PFSK-1 (cell line): Measurements from ENCODE around the gene MEI1.

Experiments used
- FOXP2 ChIP-seq: optimal IDR thresholded peaks from 2 replicates; pipeline ENCODE3; 2011; ENCODE audit warnings: borderline replicate concordance, control low read depth, inconsistent platforms; ENCODE audit not compliant: insufficient read depth; ENCODE audit errors: extremely low read length, extremely low read depth
- POLR2AphosphoS5 ChIP-seq: IDR thresholded peaks from 2 replicates; pipeline ENCODE4 v1.6.1; 2012; ENCODE audit warnings: low read depth, mild to moderate bottlenecking, control low read depth, low read length, moderate library complexity
- REST ChIP-seq, 2 experiments: IDR thresholded peaks; 2 replicates each; pipeline versions ENCODE4 v1.6.1 to v1.8.0; 2011 to 2012; ENCODE audit warnings: low read depth in 2 of 2, low read length in 2 of 2, control low read depth in 1 of 2, inconsistent platforms in 1 of 2, mild to moderate bottlenecking in 1 of 2, moderate library complexity in 1 of 2; ENCODE audit not compliant: insufficient read depth in 1 of 2
- SIN3A ChIP-seq: IDR thresholded peaks from 2 replicates; pipeline ENCODE4 v1.6.1; 2012; ENCODE audit warnings: mild to moderate bottlenecking, low read length, moderate library complexity, borderline replicate concordance; ENCODE audit not compliant: insufficient read depth
- TAF1 ChIP-seq: IDR thresholded peaks from 2 replicates; pipeline ENCODE4 v1.6.1; 2012; ENCODE audit warnings: low read length, control low read depth, borderline replicate concordance; ENCODE audit not compliant: insufficient read depth

MEI1 gene

DNA sequence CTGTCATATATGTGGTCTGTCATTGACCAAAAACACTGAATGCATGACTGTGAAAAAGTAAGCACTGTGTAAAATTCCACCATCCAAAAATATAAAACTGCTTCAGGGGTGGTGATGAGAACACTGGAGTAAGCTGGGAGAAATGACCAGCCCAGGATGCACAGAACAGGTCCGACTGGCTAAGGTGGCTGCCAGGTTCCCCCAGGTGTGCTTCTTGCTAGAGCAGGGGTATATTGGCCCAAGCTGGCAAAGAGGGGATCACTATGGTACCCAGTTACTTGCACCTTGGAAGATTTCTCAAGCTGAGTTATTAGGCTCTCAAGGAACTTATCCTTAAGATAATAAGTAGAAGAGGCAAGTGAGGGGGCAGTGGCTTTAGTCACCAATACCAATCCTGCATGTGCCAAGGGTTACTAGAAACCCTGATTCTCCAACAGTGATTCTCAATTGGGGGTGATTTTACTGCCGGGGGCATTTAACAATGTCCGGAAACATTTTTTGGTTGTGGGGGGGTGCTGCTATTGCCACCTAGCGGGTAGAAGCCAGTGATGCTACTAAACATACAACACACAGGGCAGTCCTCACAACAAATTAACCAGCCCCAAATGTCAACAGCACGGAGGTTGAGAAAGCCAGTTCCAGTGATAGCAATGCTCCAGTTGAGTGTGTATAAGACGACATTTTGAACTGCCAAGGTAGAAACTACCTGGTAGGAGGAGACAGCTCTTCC is 26.4 kb upstream of the MEI1 start:
- TF ChIP-seq TAF1: no peak
- TF ChIP-seq SIN3A: no peak
- TF ChIP-seq REST (IDR thresholded peaks at IDR 0.05; ENCODE audit: insufficient read depth in 1 of 2, low read depth in 2 of 2, low read length in 2 of 2): no peak
- no peak for TF ChIP-seq POLR2AphosphoS5
- no peak for TF ChIP-seq FOXP2

DNA sequence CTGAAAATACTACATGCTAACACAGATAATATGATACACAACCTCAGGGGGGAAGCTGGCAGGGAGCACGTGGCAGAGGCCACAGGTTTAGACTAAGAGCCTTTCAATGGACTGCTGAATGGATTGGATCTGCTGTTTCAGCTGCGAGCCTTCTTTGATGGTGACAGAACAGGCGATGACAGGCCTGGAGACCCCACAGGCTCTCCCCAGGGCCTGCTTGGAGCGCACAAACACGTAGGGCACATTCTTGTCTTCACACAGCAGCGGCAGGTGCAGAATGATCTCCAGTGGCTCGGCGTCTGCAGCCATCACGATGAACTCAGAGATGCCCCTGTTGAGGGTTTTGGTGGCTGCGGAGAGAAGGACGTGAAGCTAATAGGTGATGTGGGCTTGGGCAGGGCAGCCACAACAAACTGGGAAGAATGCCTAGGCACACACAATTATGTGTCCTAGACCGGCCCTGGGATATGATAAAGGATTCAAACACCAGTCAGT is 24.4 kb upstream of the MEI1 start:
- TF ChIP-seq SIN3A (no peak), POLR2AphosphoS5 (no peak), TAF1 (no peak), REST (IDR thresholded peaks at IDR 0.05; ENCODE audit: insufficient read depth in 1 of 2, low read depth in 2 of 2, low read length in 2 of 2) (no peak), FOXP2 (no peak)

DNA sequence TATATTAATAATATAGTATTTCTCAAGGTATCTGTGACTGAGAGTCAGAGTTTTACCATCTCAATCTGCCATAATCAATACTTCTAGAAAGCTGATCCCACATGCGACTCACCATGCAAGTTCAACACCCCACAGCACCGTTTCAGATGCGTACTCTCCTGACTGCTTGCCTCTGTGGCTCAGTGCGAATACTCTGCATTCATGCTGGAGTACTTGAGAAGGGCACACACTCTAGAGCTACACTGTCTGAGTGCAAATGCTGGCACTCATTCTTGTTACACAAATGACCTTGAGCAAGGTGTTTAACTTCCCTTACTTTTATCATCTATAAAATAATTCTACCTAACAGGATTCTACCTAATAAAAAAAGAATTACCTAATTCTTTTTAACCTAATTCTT is 23.2 kb upstream of the MEI1 start:
- no peak for TF ChIP-seq REST (IDR thresholded peaks at IDR 0.05; ENCODE audit: insufficient read depth in 1 of 2, low read depth in 2 of 2, low read length in 2 of 2)
- TF ChIP-seq POLR2AphosphoS5: no peak
- TF ChIP-seq SIN3A: no peak
- TF ChIP-seq TAF1: no peak
- no peak for TF ChIP-seq FOXP2

DNA sequence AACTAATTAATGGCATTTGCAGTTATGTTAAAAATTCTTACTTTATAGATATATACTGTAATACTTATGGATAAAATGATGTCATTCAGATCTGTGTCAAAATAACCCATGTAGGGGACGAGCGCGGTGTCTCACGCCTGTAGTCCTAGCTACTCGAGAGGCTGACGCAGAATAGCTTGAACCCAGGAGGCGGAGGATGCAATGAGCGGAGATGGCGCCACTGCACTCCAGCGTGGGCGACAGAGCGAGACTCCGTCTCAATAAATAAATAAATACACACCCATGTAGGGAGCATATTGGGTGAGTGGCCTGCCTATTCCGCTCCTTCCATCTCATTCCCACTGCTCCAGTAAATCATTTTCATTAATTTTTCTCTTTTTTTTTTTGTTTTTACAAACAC is 17.7 kb upstream of the MEI1 start:
- TF ChIP-seq SIN3A (no peak), REST (IDR thresholded peaks at IDR 0.05; ENCODE audit: insufficient read depth in 1 of 2, low read depth in 2 of 2, low read length in 2 of 2) (no peak), FOXP2 (no peak), POLR2AphosphoS5 (no peak), TAF1 (no peak)
